HCT116 (cell line): ENCODE data around the gene MYH13. TPM values are rescaled to one million over a fixed set of nuclear protein-coding genes. Genes with fewer than 3 reads are reported as not detected.

Experiments
- ATAC-seq: fragments of 200-7000 bp; cut with Tn5 transposase; 2 replicates; pipeline ENCODE4 v1.9.1; 2020; ENCODE audit warnings: mild to moderate bottlenecking, moderate library complexity
- BruUV-seq: library from RNA; stranded (reverse); fragments of 400-500 nt; replicated peaks from 2 replicates; lab custom pipeline; 2021; lab: Mats Ljungman, UMichigan
- CTCF ChIA-PET: fragments of 300-600 bp; sonication (Branson Sonifier 250); formaldehyde crosslinking; loops from one replicate; lab custom pipeline; 2021; ENCODE audit warnings: antibody characterized with exemption; lab: Charles Lee
- POLR2A ChIA-PET: fragments of 300-600, 350-600 bp; sonication (Branson Sonifier 250); formaldehyde crosslinking; loops from one replicate; lab custom pipeline; 2021; ENCODE audit warnings: antibody characterized with exemption; lab: Charles Lee
- RAD21 ChIA-PET, 2 experiments: fragments of 300-600 bp; sonication (Branson Sonifier 250); formaldehyde crosslinking; loops; one replicate each; lab custom pipeline; 2023; ENCODE audit warnings: low total read pairs in 2 of 2; ENCODE audit not compliant: uncharacterized antibody in 2 of 2, unreplicated experiment in 2 of 2, low non-redundant PET in 1 of 2; lab: Charles Lee
- DNase-seq: peaks from one replicate; pipeline ENCODE4 v3.0.0-alpha.2; 2010; ENCODE audit warnings: low read depth, low spot score
- H2AFZ ChIP-seq: fragments of 200-600 bp; shearing (Covaris generic), sonication (generic); 2 replicates; pipeline ENCODE4 v1.6.1; 2017; ENCODE audit warnings: low read depth, mixed run types, mixed read lengths, antibody characterized with exemption, low read length; ENCODE audit not compliant: poor library complexity, severe bottlenecking
- H3K27ac ChIP-seq: 2 replicates; pipeline ENCODE4 v1.5.1; 2012; ENCODE audit warnings: low read depth, low read length
- H3K27me3 ChIP-seq: fragments of 200-600 bp; sonication (generic); 2 replicates; pipeline ENCODE4 v1.6.1; 2016; ENCODE audit warnings: mixed run types, low read length, mixed read lengths; ENCODE audit not compliant: insufficient read depth
- H3K36me3 ChIP-seq, 2 experiments: fragments of 200-500 bp in 1 of 2; fragments of 200-600 bp in 1 of 2; sonication (Bioruptor generic) in 1 of 2; sonication (generic) in 1 of 2; 2 replicates each; pipeline versions ENCODE4 v1.5.1 to v1.6.1; 2014 to 2016; ENCODE audit warnings: low read length in 2 of 2, inconsistent platforms in 1 of 2, mixed read lengths in 1 of 2, mixed run types in 1 of 2; ENCODE audit not compliant: insufficient read depth in 2 of 2, control insufficient read depth in 1 of 2
- H3K4me1 ChIP-seq, 2 experiments: fragments of 200-600 bp in 1 of 2; sonication (generic) in 1 of 2; 2 replicates each; pipeline versions ENCODE4 v1.5.1 to v1.6.1; 2012 to 2017; ENCODE audit warnings: low read length in 2 of 2, inconsistent platforms in 1 of 2, mild to moderate bottlenecking in 1 of 2, mixed read lengths in 1 of 2, mixed run types in 1 of 2, moderate library complexity in 1 of 2; ENCODE audit not compliant: insufficient read depth in 2 of 2, control insufficient read depth in 1 of 2
- H3K4me2 ChIP-seq: fragments of 200-600 bp; sonication (generic); 2 replicates; pipeline ENCODE4 v1.6.1; 2017; ENCODE audit warnings: mixed run types, low read length, mixed read lengths
- H3K4me3 ChIP-seq, 2 experiments: fragments of 200-600 bp in 1 of 2; sonication (generic) in 1 of 2; replicated peaks in 1 of 2; 2 replicates each; pipeline ENCODE4 v1.5.1; 2011 to 2016; ENCODE audit warnings: low read length in 2 of 2, control low read depth in 1 of 2, low read depth in 1 of 2, mild to moderate bottlenecking in 1 of 2, mixed read lengths in 1 of 2, mixed run types in 1 of 2
- H3K79me2 ChIP-seq: fragments of 200-600 bp; sonication (generic); 2 replicates; pipeline ENCODE4 v1.6.1; 2017; ENCODE audit warnings: mild to moderate bottlenecking, mixed run types, low read length, moderate library complexity, mixed read lengths; ENCODE audit not compliant: insufficient read depth
- H3K9ac ChIP-seq: fragments of 200-600 bp; sonication (generic); 2 replicates; pipeline ENCODE4 v1.6.1; 2016; ENCODE audit warnings: low read length, mixed read lengths
- H3K9me2 ChIP-seq: fragments of 200-600 bp; sonication (generic), shearing (Covaris generic); 2 replicates; pipeline ENCODE4 v1.6.1; 2017; ENCODE audit warnings: mixed run types, mild to moderate bottlenecking, moderate library complexity; ENCODE audit not compliant: insufficient read depth
- H3K9me3 ChIP-seq, 2 experiments: fragments of 200-500 bp in 1 of 2; fragments of 200-600 bp in 1 of 2; sonication (Bioruptor generic) in 1 of 2; sonication (generic) in 1 of 2; 2 replicates each; pipeline ENCODE4 v1.6.1; 2014 to 2017; ENCODE audit warnings: low read length in 2 of 2, mixed read lengths in 2 of 2, inconsistent platforms in 1 of 2, low read depth in 1 of 2, mild to moderate bottlenecking in 1 of 2, mixed run types in 1 of 2, moderate library complexity in 1 of 2; ENCODE audit not compliant: control insufficient read depth in 1 of 2, insufficient read depth in 1 of 2
- H4K20me1 ChIP-seq: fragments of 200-600 bp; sonication (generic), shearing (Covaris generic); 2 replicates; pipeline ENCODE4 v1.6.1; 2017; ENCODE audit warnings: mixed run types, mild to moderate bottlenecking, moderate library complexity; ENCODE audit not compliant: insufficient read depth
- CBX3 ChIP-seq: IDR thresholded peaks from 2 replicates; pipeline ENCODE4 v1.6.1; 2012; ENCODE audit warnings: low read depth
- CEBPB ChIP-seq: IDR thresholded peaks from 2 replicates; pipeline ENCODE4 v1.6.1; 2012; ENCODE audit warnings: low read depth
- CTCF ChIP-seq, 3 experiments: fragments of 200-600 bp in 1 of 3; sonication (generic) in 1 of 3; IDR thresholded peaks in 2 of 3; conservative IDR thresholded peaks in 1 of 3; 2 replicates each; pipeline ENCODE4 v1.5.1; 2012 to 2017; ENCODE audit warnings: low read depth in 2 of 3, low read length in 2 of 3, antibody characterized with exemption in 1 of 3, borderline replicate concordance in 1 of 3, control low read depth in 1 of 3, mild to moderate bottlenecking in 1 of 3, mixed read lengths in 1 of 3, mixed run types in 1 of 3, moderate library complexity in 1 of 3; ENCODE audit not compliant: insufficient read depth in 1 of 3
- ELF1 ChIP-seq: IDR thresholded peaks from 2 replicates; pipeline ENCODE4 v1.6.1; 2012; ENCODE audit warnings: low read depth, borderline replicate concordance
- EZH2 ChIP-seq: fragments of 200-600 bp; sonication (generic); IDR thresholded peaks from 2 replicates; pipeline ENCODE4 v1.6.1; 2017; ENCODE audit warnings: antibody characterized with exemption, mixed run types
- FOSL1 ChIP-seq: IDR thresholded peaks from 2 replicates; pipeline ENCODE4 v1.6.1; 2012; ENCODE audit warnings: low read depth
- POLR2A ChIP-seq: IDR thresholded peaks from 2 replicates; pipeline ENCODE4 v1.7.0; 2011; ENCODE audit warnings: borderline replicate concordance; ENCODE audit not compliant: insufficient read depth, insufficient read length; ENCODE audit errors: extremely low read depth
- POLR2AphosphoS5 ChIP-seq: IDR thresholded peaks from 2 replicates; pipeline ENCODE4 v1.6.1; 2011; ENCODE audit warnings: mild to moderate bottlenecking, low read depth, low read length, moderate library complexity
- RAD21 ChIP-seq: IDR thresholded peaks from 2 replicates; pipeline ENCODE4 v1.6.1; 2012; ENCODE audit warnings: low read depth, mild to moderate bottlenecking
- SIN3A ChIP-seq: IDR thresholded peaks from 2 replicates; pipeline ENCODE4 v1.6.1; 2012; ENCODE audit warnings: low read depth
- SP1 ChIP-seq: IDR thresholded peaks from 2 replicates; pipeline ENCODE4 v1.6.1; 2012; ENCODE audit warnings: low read depth
- SRF ChIP-seq: IDR thresholded peaks from 2 replicates; pipeline ENCODE4 v1.6.1; 2012; ENCODE audit warnings: low read depth
- YY1 ChIP-seq: IDR thresholded peaks from 2 replicates; pipeline ENCODE4 v1.6.1; 2011; ENCODE audit warnings: low read length, low read depth, moderate library complexity, mild to moderate bottlenecking; ENCODE audit not compliant: insufficient replicate concordance; ENCODE audit errors: extremely low read depth
- ZFX ChIP-seq: fragments of 450-650 bp; IDR thresholded peaks from 2 replicates; pipeline ENCODE4 v1.6.1; 2017
- ZNF274 ChIP-seq: fragments of 200-500 bp; sonication (Bioruptor generic); IDR thresholded peaks from 2 replicates; pipeline ENCODE4 v1.6.1; 2014; ENCODE audit warnings: mild to moderate bottlenecking, low read depth, low read length, inconsistent platforms
- intact Hi-C: fragments of 100-400 bp; cut with micrococcal nuclease; formaldehyde crosslinking; loops from 2 replicates; pipeline ENCODE4 v1.10.0; 2022
- total RNA-seq: library from RNA; stranded (reverse); gene quantifications from one replicate; pipeline ENCODE4 v1.2.1, GENCODE V29; 2021; ENCODE audit not compliant: unreplicated experiment
- TF ChIP-seq, protein P1 (sequence below): IDR thresholded peaks from 2 replicates; pipeline ENCODE4 v1.6.1; 2011; ENCODE audit warnings: mild to moderate bottlenecking, low read length, moderate library complexity; ENCODE audit not compliant: insufficient replicate concordance; ENCODE audit errors: extremely low read depth
- TF ChIP-seq, protein P2 (sequence below): IDR thresholded peaks from 2 replicates; pipeline ENCODE4 v1.6.1; 2012

MYH13 gene
- total RNA-seq, 1 experiment from 2014 or later, result not detected

GRCh38 chr17:10311131-10311530, 61.7 kb downstream of the MYH13 start (continued):
- TF ChIP-seq CTCF (IDR thresholded peaks at IDR 0.05 in 2 of 3, conservative IDR thresholded peaks at IDR 0.05 in 1 of 3; ENCODE audit: borderline replicate concordance in 1 of 3, insufficient read depth in 1 of 3, low read depth in 2 of 3, low read length in 2 of 3), result no peak
- TF ChIP-seq, protein P1, sequence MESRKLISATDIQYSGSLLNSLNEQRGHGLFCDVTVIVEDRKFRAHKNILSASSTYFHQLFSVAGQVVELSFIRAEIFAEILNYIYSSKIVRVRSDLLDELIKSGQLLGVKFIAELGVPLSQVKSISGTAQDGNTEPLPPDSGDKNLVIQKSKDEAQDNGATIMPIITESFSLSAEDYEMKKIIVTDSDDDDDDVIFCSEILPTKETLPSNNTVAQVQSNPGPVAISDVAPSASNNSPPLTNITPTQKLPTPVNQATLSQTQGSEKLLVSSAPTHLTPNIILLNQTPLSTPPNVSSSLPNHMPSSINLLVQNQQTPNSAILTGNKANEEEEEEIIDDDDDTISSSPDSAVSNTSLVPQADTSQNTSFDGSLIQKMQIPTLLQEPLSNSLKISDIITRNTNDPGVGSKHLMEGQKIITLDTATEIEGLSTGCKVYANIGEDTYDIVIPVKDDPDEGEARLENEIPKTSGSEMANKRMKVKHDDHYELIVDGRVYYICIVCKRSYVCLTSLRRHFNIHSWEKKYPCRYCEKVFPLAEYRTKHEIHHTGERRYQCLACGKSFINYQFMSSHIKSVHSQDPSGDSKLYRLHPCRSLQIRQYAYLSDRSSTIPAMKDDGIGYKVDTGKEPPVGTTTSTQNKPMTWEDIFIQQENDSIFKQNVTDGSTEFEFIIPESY, result no peak
- TF ChIP-seq FOSL1, result no peak
- no peak for TF ChIP-seq ELF1

GRCh38 chr17:10309003-10309974, 63.5 kb downstream of the MYH13 start:
- ChIA-PET POLR2A (interaction anchor here (0.8 kb wide), 1 partner anchor 113 kb away, joined by 3 read pairs; no protein-coding TSS in a partner anchor), RAD21 (no interaction called here), CTCF (interaction anchor here (0.8 to 1.6 kb wide), 5 partner anchors 8 to 309 kb away, joined by 3 to 4 read pairs (median 3); no protein-coding TSS in a partner anchor)
- H4K20me1 ChIP-seq, result no peaks in the 10 kb centered on the region
- no peak overlapping the region for H3K4me3 ChIP-seq
- no peaks in the 10 kb centered on the region for H3K36me3 ChIP-seq
- H3K4me1 ChIP-seq, result peaks cover 0 to 4% of the 10 kb centered on the region in 2 experiments; a peak in 1 of 4 replicates
- H2AFZ ChIP-seq, result no peak overlapping the region
- H3K9me2 ChIP-seq, result no peaks in the 10 kb centered on the region
- no peak overlapping the region for H3K27ac ChIP-seq
- BruUV-seq, result no TSS peak
- DNase-seq, result no peak
- no peaks in the 10 kb centered on the region for H3K9me3 ChIP-seq
- H3K4me2 ChIP-seq, result no peak overlapping the region
- no peak overlapping the region for H3K9ac ChIP-seq
- H3K27me3 ChIP-seq, result no peaks in the 10 kb centered on the region
- no peak for ATAC-seq
- intact Hi-C loops, result no loop called here
- H3K79me2 ChIP-seq, result no peaks in the 10 kb centered on the region
- TF ChIP-seq CTCF (IDR thresholded peaks at IDR 0.05 in 2 of 3, conservative IDR thresholded peaks at IDR 0.05 in 1 of 3; ENCODE audit: borderline replicate concordance in 1 of 3, insufficient read depth in 1 of 3, low read depth in 2 of 3, low read length in 2 of 3), result no peak
- TF ChIP-seq, protein P2, sequence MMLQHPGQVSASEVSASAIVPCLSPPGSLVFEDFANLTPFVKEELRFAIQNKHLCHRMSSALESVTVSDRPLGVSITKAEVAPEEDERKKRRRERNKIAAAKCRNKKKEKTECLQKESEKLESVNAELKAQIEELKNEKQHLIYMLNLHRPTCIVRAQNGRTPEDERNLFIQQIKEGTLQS, result no peak
- TF ChIP-seq CEBPB, result no peak
- no peak for TF ChIP-seq YY1
- TF ChIP-seq EZH2, result no peak
- TF ChIP-seq ZNF274, result no peak
- TF ChIP-seq SP1, result no peak
- no peak for TF ChIP-seq SIN3A
- no peak for TF ChIP-seq SRF
- TF ChIP-seq POLR2A, result no peak
- TF ChIP-seq FOSL1, result no peak
- TF ChIP-seq POLR2AphosphoS5, result no peak
- TF ChIP-seq ELF1, result no peak
- no peak for TF ChIP-seq CBX3
- TF ChIP-seq RAD21, result no peak
- TF ChIP-seq ZFX, result no peak
